Activated naive CD4-positive, alpha-beta T cell treated with anti-CD3 and anti-CD28 coated beads, Interleukin-2, amount 10 ng/mL, durations not matched to agents 7 days and 5 days (primary cell): Measurements from ENCODE around the gene PPP1R12B.
"Not testable (repeated sequence)": the region's sequence is repeated elsewhere in the genome, so short reads cannot be mapped to it uniquely, and the experiment has no call there.

Experiments
- CTCF ChIA-PET: fragments of 350-600 bp; sonication (Branson Sonifier 250); formaldehyde crosslinking; loops from one replicate; lab custom pipeline; 2021; ENCODE audit warnings: antibody characterized with exemption; lab: Charles Lee
- DNase-seq: peaks from one replicate; pipeline ENCODE4 v3.0.0-alpha.2; 2020
- H3K27ac Mint-ChIP-seq: one replicate; pipeline ENCODE4 v1.8.0; 2021; ENCODE audit warnings: mild to moderate bottlenecking, moderate library complexity, mixed read lengths
- H3K27me3 Mint-ChIP-seq: one replicate; pipeline ENCODE4 v1.8.0; 2021; ENCODE audit warnings: mild to moderate bottlenecking, mixed read lengths
- H3K36me3 Mint-ChIP-seq: one replicate; pipeline ENCODE4 v1.8.0; 2021; ENCODE audit warnings: mixed read lengths
- H3K4me1 Mint-ChIP-seq: one replicate; pipeline ENCODE4 v1.8.0; 2021; ENCODE audit warnings: mixed read lengths
- H3K4me3 Mint-ChIP-seq: one replicate; pipeline ENCODE4 v1.8.0; 2021; ENCODE audit warnings: mild to moderate bottlenecking, moderate library complexity, mixed read lengths
- H3K9me3 Mint-ChIP-seq: one replicate; pipeline ENCODE4 v1.8.0; 2021; ENCODE audit warnings: mixed read lengths

Gene PPP1R12B

GRCh38 chr1:202401771-202402170, 53.3 kb downstream of the PPP1R12B start:
- H3K27me3 Mint-ChIP-seq, DNase-seq, CTCF ChIA-PET: not testable (repeated sequence)

GRCh38 chr1:202403381-202403780, 54.9 kb downstream of the PPP1R12B start:
- DNase-seq, H3K9me3 Mint-ChIP-seq, H3K4me3 Mint-ChIP-seq, CTCF ChIA-PET, H3K27ac Mint-ChIP-seq, H3K27me3 Mint-ChIP-seq, H3K36me3 Mint-ChIP-seq, H3K4me1 Mint-ChIP-seq: not testable (repeated sequence)

More at GRCh38 chr1:202401771-202402170, 53.3 kb downstream of the PPP1R12B start:
- not testable (repeated sequence) for H3K4me1 Mint-ChIP-seq, H3K27ac Mint-ChIP-seq, H3K36me3 Mint-ChIP-seq, H3K4me3 Mint-ChIP-seq, H3K9me3 Mint-ChIP-seq

GRCh38 chr1:202405928-202406327, 57.4 kb downstream of the PPP1R12B start:
- Mint-ChIP-seq H3K27ac (no peak overlapping the region), H3K4me3 (no peak overlapping the region), H3K9me3 (no peaks in the 10 kb centered on the region), H3K27me3 (no peaks in the 10 kb centered on the region), H3K4me1 (no peaks in the 10 kb centered on the region), H3K36me3 (no peaks in the 10 kb centered on the region)
- CTCF ChIA-PET = no interaction called here
- no peak for DNase-seq

- H3K4me1 Mint-ChIP-seq, H3K9me3 Mint-ChIP-seq, H3K27ac Mint-ChIP-seq, CTCF ChIA-PET, H3K4me3 Mint-ChIP-seq, H3K27me3 Mint-ChIP-seq, DNase-seq, H3K36me3 Mint-ChIP-seq: not testable (repeated sequence)
Measured at GRCh38 chr1:202406896-202407295, 58.4 kb downstream of the PPP1R12B start.

GRCh38 chr1:202407378-202407777, 58.9 kb downstream of the PPP1R12B start:
- H3K36me3 Mint-ChIP-seq, CTCF ChIA-PET, DNase-seq, H3K4me1 Mint-ChIP-seq, H3K27me3 Mint-ChIP-seq, H3K27ac Mint-ChIP-seq, H3K4me3 Mint-ChIP-seq, H3K9me3 Mint-ChIP-seq: not testable (repeated sequence)

GRCh38 chr1:202410251-202410650, 61.8 kb downstream of the PPP1R12B start:
- H3K9me3 Mint-ChIP-seq, H3K36me3 Mint-ChIP-seq, H3K27ac Mint-ChIP-seq, H3K4me1 Mint-ChIP-seq, H3K27me3 Mint-ChIP-seq, DNase-seq, H3K4me3 Mint-ChIP-seq: not testable (repeated sequence)
- CTCF ChIA-PET = interaction anchor here (0.7 to 1.1 kb wide), 2 partner anchors 136 to 709 kb away, joined by 3 to 5 read pairs; no protein-coding TSS in a partner anchor

GRCh38 chr1:202410854-202411357, 62.4 kb downstream of the PPP1R12B start:
- CTCF ChIA-PET = interaction anchor here (0.7 to 1.1 kb wide), 2 partner anchors 137 to 708 kb away, joined by 3 to 5 read pairs; no protein-coding TSS in a partner anchor
- not testable (repeated sequence) for H3K27me3 Mint-ChIP-seq, H3K4me3 Mint-ChIP-seq, H3K36me3 Mint-ChIP-seq, DNase-seq, H3K9me3 Mint-ChIP-seq, H3K27ac Mint-ChIP-seq, H3K4me1 Mint-ChIP-seq

- CTCF ChIA-PET = interaction anchor here (1.1 kb wide), 1 partner anchor 137 kb away, joined by 3 read pairs; no protein-coding TSS in a partner anchor
- no peak overlapping the region for H3K4me3 Mint-ChIP-seq
Measured at GRCh38 chr1:202411422-202411821, 62.9 kb downstream of the PPP1R12B start.

GRCh38 chr1:202412421-202412820, 63.9 kb downstream of the PPP1R12B start:
- CTCF ChIA-PET, H3K4me1 Mint-ChIP-seq, H3K27ac Mint-ChIP-seq, H3K27me3 Mint-ChIP-seq, DNase-seq, H3K36me3 Mint-ChIP-seq, H3K4me3 Mint-ChIP-seq, H3K9me3 Mint-ChIP-seq: not testable (repeated sequence)

More at GRCh38 chr1:202411422-202411821, 62.9 kb downstream of the PPP1R12B start:
- no peaks in the 10 kb centered on the region for H3K9me3 Mint-ChIP-seq
- H3K4me1 Mint-ChIP-seq = no peaks in the 10 kb centered on the region
- no peak for DNase-seq
- H3K27ac Mint-ChIP-seq = no peak overlapping the region
- H3K36me3 Mint-ChIP-seq = no peaks in the 10 kb centered on the region
- no peaks in the 10 kb centered on the region for H3K27me3 Mint-ChIP-seq

GRCh38 chr1:202416641-202417040, 68.1 kb downstream of the PPP1R12B start:
- DNase-seq = no peak
- Mint-ChIP-seq H3K27ac (no peak overlapping the region), H3K4me1 (no peaks in the 10 kb centered on the region), H3K4me3 (no peak overlapping the region), H3K9me3 (no peaks in the 10 kb centered on the region), H3K36me3 (no peaks in the 10 kb centered on the region), H3K27me3 (no peaks in the 10 kb centered on the region)
- CTCF ChIA-PET = no interaction called here

- H3K27ac Mint-ChIP-seq, H3K36me3 Mint-ChIP-seq, H3K27me3 Mint-ChIP-seq, CTCF ChIA-PET, H3K9me3 Mint-ChIP-seq, H3K4me1 Mint-ChIP-seq, H3K4me3 Mint-ChIP-seq, DNase-seq: not testable (repeated sequence)
Measured at GRCh38 chr1:202417141-202417540, 68.6 kb downstream of the PPP1R12B start.

GRCh38 chr1:202417762-202418201, 69.3 kb downstream of the PPP1R12B start:
- H3K27ac Mint-ChIP-seq, DNase-seq, H3K9me3 Mint-ChIP-seq, H3K27me3 Mint-ChIP-seq, H3K4me1 Mint-ChIP-seq, H3K4me3 Mint-ChIP-seq, CTCF ChIA-PET, H3K36me3 Mint-ChIP-seq: not testable (repeated sequence)

GRCh38 chr1:202419731-202420130, 71.2 kb downstream of the PPP1R12B start:
- not testable (repeated sequence) for DNase-seq, H3K27ac Mint-ChIP-seq

GRCh38 chr1:202420422-202421094, 72.1 kb downstream of the PPP1R12B start:
- H3K27ac Mint-ChIP-seq, H3K9me3 Mint-ChIP-seq, CTCF ChIA-PET, DNase-seq, H3K27me3 Mint-ChIP-seq, H3K4me3 Mint-ChIP-seq, H3K36me3 Mint-ChIP-seq, H3K4me1 Mint-ChIP-seq: not testable (repeated sequence)

More at GRCh38 chr1:202419731-202420130, 71.2 kb downstream of the PPP1R12B start:
- CTCF ChIA-PET, H3K9me3 Mint-ChIP-seq, H3K4me3 Mint-ChIP-seq, H3K27me3 Mint-ChIP-seq, H3K4me1 Mint-ChIP-seq, H3K36me3 Mint-ChIP-seq: not testable (repeated sequence)

- H3K36me3 Mint-ChIP-seq, H3K4me3 Mint-ChIP-seq, H3K4me1 Mint-ChIP-seq, DNase-seq, H3K27ac Mint-ChIP-seq, H3K27me3 Mint-ChIP-seq, CTCF ChIA-PET, H3K9me3 Mint-ChIP-seq: not testable (repeated sequence)
Measured at GRCh38 chr1:202422709-202423108, 74.2 kb downstream of the PPP1R12B start.
